Neuronal stem cell (in vitro differentiated cells): ENCODE results near the gene NLGN1.

ENCODE experiments used
- DNase-seq: peaks from one replicate; pipeline ENCODE4 v3.0.0-alpha.2; 2013; ENCODE audit warnings: low spot score
- H2AFZ ChIP-seq: one replicate; pipeline ENCODE4 v1.6.1; 2013; ENCODE audit warnings: mild to moderate bottlenecking, low read length, inconsistent platforms
- H2AK5ac ChIP-seq: 2 replicates; pipeline ENCODE4 v1.6.1; 2013; ENCODE audit warnings: low read depth, mild to moderate bottlenecking, inconsistent platforms, low read length, moderate library complexity, mixed read lengths
- H2BK120ac ChIP-seq: 2 replicates; pipeline ENCODE4 v1.6.1; 2013; ENCODE audit warnings: low read depth, mild to moderate bottlenecking, inconsistent platforms, low read length, moderate library complexity, mixed read lengths
- H2BK12ac ChIP-seq: one replicate; pipeline ENCODE4 v1.6.1; 2013; ENCODE audit warnings: low read length, inconsistent platforms
- H2BK15ac ChIP-seq: 2 replicates; pipeline ENCODE4 v1.6.1; 2013; ENCODE audit warnings: mild to moderate bottlenecking, low read length, inconsistent platforms, mixed read lengths
- H2BK5ac ChIP-seq: one replicate; pipeline ENCODE4 v1.6.1; 2013; ENCODE audit warnings: inconsistent platforms, mild to moderate bottlenecking, low read length, moderate library complexity
- H3K14ac ChIP-seq: one replicate; pipeline ENCODE4 v1.6.1; 2013; ENCODE audit warnings: low read length, inconsistent platforms
- H3K18ac ChIP-seq: 2 replicates; pipeline ENCODE4 v1.6.1; 2013; ENCODE audit warnings: low read length, inconsistent platforms
- H3K23ac ChIP-seq: 2 replicates; pipeline ENCODE4 v1.6.1; 2013; ENCODE audit warnings: low read depth, mild to moderate bottlenecking, mixed read lengths, low read length, inconsistent platforms; ENCODE audit not compliant: poor library complexity
- H3K27ac ChIP-seq: replicated peaks from 3 replicates; pipeline ENCODE4 v1.5.1; 2013; ENCODE audit warnings: low read length, inconsistent platforms
- H3K27me3 ChIP-seq, 3 experiments: 2 replicates each; pipeline ENCODE4 v1.6.1; 2013; ENCODE audit warnings: low read length in 3 of 3, mild to moderate bottlenecking in 2 of 3, inconsistent platforms in 1 of 3, low read depth in 1 of 3, mixed read lengths in 1 of 3, moderate library complexity in 1 of 3; ENCODE audit not compliant: control insufficient read depth in 3 of 3, insufficient read depth in 3 of 3
- H3K36me3 ChIP-seq, 2 donors: replicated peaks in 1 of 2; 2 replicates each; pipeline ENCODE4 v1.6.1; 2013; ENCODE audit warnings: low read length in 2 of 2; ENCODE audit not compliant: control insufficient read depth in 2 of 2, insufficient read depth in 2 of 2
- H3K4ac ChIP-seq: 2 replicates; pipeline ENCODE4 v1.6.1; 2013; ENCODE audit warnings: inconsistent platforms, mild to moderate bottlenecking, low read length, moderate library complexity
- H3K4me1 ChIP-seq, 2 donors: 1 replicate in 1 of 2; 2 replicates in 1 of 2; pipeline ENCODE4 v1.6.1; 2013; ENCODE audit warnings: low read length in 2 of 2, low read depth in 1 of 2; ENCODE audit not compliant: control insufficient read depth in 2 of 2, insufficient read depth in 1 of 2
- H3K4me2 ChIP-seq: one replicate; pipeline ENCODE4 v1.6.1; 2013; ENCODE audit warnings: mild to moderate bottlenecking, low read length, inconsistent platforms; ENCODE audit not compliant: insufficient read depth, poor library complexity, severe bottlenecking
- H3K4me3 ChIP-seq, 2 donors: 2 replicates each; pipeline ENCODE4 v1.5.1; 2013; ENCODE audit warnings: low read length in 2 of 2, mild to moderate bottlenecking in 2 of 2, inconsistent platforms in 1 of 2, moderate library complexity in 1 of 2
- H3K79me1 ChIP-seq: one replicate; pipeline ENCODE4 v1.6.1; 2013; ENCODE audit warnings: low read depth, mild to moderate bottlenecking, inconsistent platforms, low read length, moderate library complexity
- H3K9ac ChIP-seq: one replicate; pipeline ENCODE4 v1.6.1; 2013; ENCODE audit warnings: mild to moderate bottlenecking, low read depth, low read length, inconsistent platforms; ENCODE audit not compliant: poor library complexity
- H3K9me3 ChIP-seq, 2 donors: replicated peaks in 1 of 2; 2 replicates each; pipeline versions ENCODE3 to v1.6.1; 2013; ENCODE audit warnings: low read length in 2 of 2, mild to moderate bottlenecking in 2 of 2, inconsistent platforms in 1 of 2, low read depth in 1 of 2, mixed read lengths in 1 of 2, moderate library complexity in 1 of 2; ENCODE audit not compliant: control insufficient read depth in 2 of 2, insufficient read depth in 1 of 2
- H4K8ac ChIP-seq: one replicate; pipeline ENCODE4 v1.6.1; 2013; ENCODE audit warnings: low read depth, mild to moderate bottlenecking, inconsistent platforms, low read length, moderate library complexity
- H4K91ac ChIP-seq: one replicate; pipeline ENCODE4 v1.6.1; 2013; ENCODE audit warnings: low read length, low read depth, mild to moderate bottlenecking, inconsistent platforms; ENCODE audit not compliant: poor library complexity
- WGBS, 2 donors: extraction: QIAGEN DNeasy Blood & Tissue Kit; methylation state at CpG; one replicate each; pipeline ENCODE4 v1.1.7; 2013; ENCODE audit warnings: missing lambda C conversion rate in 2 of 2, mixed read lengths in 1 of 2; ENCODE audit not compliant: insufficient read length in 2 of 2, insufficient replicate concordance in 1 of 2; ENCODE audit errors: extremely low coverage in 2 of 2; 5-methylcytosine and 5-hydroxymethylcytosine counted together

Gene NLGN1

DNA sequence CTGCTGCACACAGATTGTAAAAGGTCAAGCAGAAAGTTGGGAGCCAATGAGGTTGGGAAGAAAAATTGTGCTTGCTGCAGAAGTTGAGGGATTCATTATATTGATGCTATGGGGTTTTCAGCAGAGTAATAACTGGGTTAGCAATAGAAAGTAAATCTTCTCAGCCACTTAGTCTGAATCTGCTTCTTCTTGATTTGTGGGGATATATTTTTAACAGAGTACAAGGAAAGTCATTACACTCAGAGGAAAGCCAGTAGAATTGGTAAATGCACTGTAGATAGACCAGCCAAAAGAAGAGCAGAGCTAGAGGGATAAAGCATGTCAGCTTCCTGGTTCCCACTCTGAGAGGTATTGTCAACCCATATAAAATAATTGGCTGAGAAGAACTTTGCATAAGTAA is 663.6 kb downstream of the NLGN1 start:
- no peak overlapping the region for H2BK120ac ChIP-seq
- H2AFZ ChIP-seq, result no peak overlapping the region
- H3K9me3 ChIP-seq, result peaks cover 0 to 12% of the 10 kb centered on the region in 2 donors
- no peak for DNase-seq
- H3K79me1 ChIP-seq, result no peaks in the 10 kb centered on the region
- no peak overlapping the region for H3K27ac ChIP-seq
- no peak overlapping the region for H3K23ac ChIP-seq
- H2AK5ac ChIP-seq, result no peak overlapping the region
- H2BK12ac ChIP-seq, result no peak overlapping the region
- no peak overlapping the region for H2BK15ac ChIP-seq
- H3K4me1 ChIP-seq, result no peaks in the 10 kb centered on the region
- no peak overlapping the region for H3K4me2 ChIP-seq
- H3K27me3 ChIP-seq, result no peaks in the 10 kb centered on the region
- no peak overlapping the region for H4K91ac ChIP-seq
- H3K18ac ChIP-seq, result no peak overlapping the region
- no peaks in the 10 kb centered on the region for H3K36me3 ChIP-seq
- H3K4ac ChIP-seq, result no peak overlapping the region
- H3K4me3 ChIP-seq, result no peak overlapping the region
- H2BK5ac ChIP-seq, result no peak overlapping the region
- H3K9ac ChIP-seq, result no peak overlapping the region
- H4K8ac ChIP-seq, result no peak overlapping the region
- no peak overlapping the region for H3K14ac ChIP-seq

GRCh38 chr3:174061731-174062130 is 664.2 kb downstream of the NLGN1 start:
- Histone ChIP-seq H3K36me3 (no peaks in the 10 kb centered on the region), H3K27ac (no peak overlapping the region), H2BK120ac (no peak overlapping the region), H2AK5ac (no peak overlapping the region), H4K8ac (no peak overlapping the region), H3K9ac (no peak overlapping the region), H3K79me1 (no peaks in the 10 kb centered on the region), H2BK12ac (no peak overlapping the region), H3K18ac (no peak overlapping the region), H4K91ac (no peak overlapping the region), H3K23ac (no peak overlapping the region), H2BK5ac (no peak overlapping the region), H3K14ac (no peak overlapping the region), H3K4me1 (no peaks in the 10 kb centered on the region), H3K4me2 (no peak overlapping the region), H3K27me3 (no peaks in the 10 kb centered on the region), H3K4ac (no peak overlapping the region), H2AFZ (no peak overlapping the region), H2BK15ac (no peak overlapping the region), H3K4me3 (no peak overlapping the region), H3K9me3 (peaks cover 0 to 12% of the 10 kb centered on the region in 2 donors)
- no CpG with 5 or more reads among the region's 1 CpG for WGBS, 2 donors
- no peak for DNase-seq

- Histone ChIP-seq H2BK120ac (no peak overlapping the region), H3K36me3 (no peaks in the 10 kb centered on the region), H3K9ac (no peak overlapping the region), H2BK12ac (no peak overlapping the region), H3K18ac (no peak overlapping the region), H2AFZ (no peak overlapping the region), H4K8ac (no peak overlapping the region), H3K4me2 (no peak overlapping the region), H4K91ac (no peak overlapping the region), H3K9me3 (peaks cover 0 to 12% of the 10 kb centered on the region in 2 donors), H3K79me1 (no peaks in the 10 kb centered on the region), H3K27me3 (no peaks in the 10 kb centered on the region), H3K4me1 (no peaks in the 10 kb centered on the region), H2BK5ac (no peak overlapping the region), H3K27ac (no peak overlapping the region), H3K4me3 (no peak overlapping the region), H2AK5ac (no peak overlapping the region), H2BK15ac (no peak overlapping the region), H3K14ac (no peak overlapping the region), H3K4ac (no peak overlapping the region), H3K23ac (no peak overlapping the region)
- WGBS, 2 donors, result no CpG with 5 or more reads among the region's 1 CpG
- DNase-seq, result no peak
These were observed 665.4 kb downstream of the NLGN1 start for GRCh38 chr3:174062923-174063322.

DNA sequence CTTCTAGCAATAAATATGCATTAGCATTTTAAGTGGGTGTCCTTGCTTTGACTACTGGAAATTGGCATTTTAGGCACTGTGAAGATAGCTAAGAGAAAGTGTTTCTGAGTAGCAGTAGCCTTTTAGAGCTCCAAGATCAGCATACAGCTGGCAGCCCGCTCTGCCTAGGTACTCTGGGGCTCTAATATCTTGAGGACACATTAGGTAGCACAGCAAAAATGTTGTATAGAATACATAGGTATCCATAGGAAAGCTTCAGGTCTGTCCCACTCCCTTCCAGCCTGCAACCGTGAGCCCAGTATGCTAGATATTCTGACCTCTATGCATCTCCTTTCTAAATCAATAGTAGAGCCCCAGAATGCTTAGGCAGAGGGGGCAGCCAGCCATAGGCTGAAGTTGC is 670.5 kb downstream of the NLGN1 start:
- Histone ChIP-seq H3K27ac (no peak overlapping the region), H3K79me1 (no peaks in the 10 kb centered on the region), H3K9me3 (peaks cover 0 to 4% of the 10 kb centered on the region in 2 donors), H3K4me3 (no peak overlapping the region), H2BK12ac (no peak overlapping the region), H3K14ac (no peak overlapping the region), H3K18ac (no peak overlapping the region), H2BK15ac (no peak overlapping the region), H3K4me1 (no peaks in the 10 kb centered on the region), H2AFZ (no peak overlapping the region), H2AK5ac (no peak overlapping the region), H3K4me2 (no peak overlapping the region), H3K23ac (no peak overlapping the region), H2BK5ac (no peak overlapping the region), H3K4ac (no peak overlapping the region), H3K36me3 (no peaks in the 10 kb centered on the region), H3K9ac (no peak overlapping the region), H2BK120ac (no peak overlapping the region), H4K8ac (no peak overlapping the region), H3K27me3 (no peaks in the 10 kb centered on the region), H4K91ac (no peak overlapping the region)
- DNase-seq, result no peak
- WGBS, 2 donors, result no CpG with 5 or more reads among the region's 2 CpGs
